Measurements from ENCODE around the gene EPS15. TPM values are rescaled to one million over a fixed set of nuclear protein-coding genes. Genes with fewer than 3 reads are reported as not detected.
"Not testable (repeated sequence)": the region's sequence is repeated elsewhere in the genome, so short reads cannot be mapped to it uniquely, and the experiment has no call there.

The EPS15 gene
- total and polyA plus RNA-seq, 2 donors: 28.9 to 35.3 TPM

- H3K9me3 ChIP-seq (ENCODE audit: control insufficient read depth in 2 of 2, insufficient read depth in 1 of 2, low read length in 1 of 2): no peaks in the 10 kb centered on the region
- no peaks in the 10 kb centered on the region for H3K4me1 ChIP-seq (ENCODE audit: control insufficient read depth in 2 of 2, insufficient read depth in 2 of 2, low read length in 2 of 2)
- DNase-seq (ENCODE audit: low read depth in 6 of 9, low spot score in 9 of 9): no peak
- H3K4me3 ChIP-seq (ENCODE audit: low read length in 2 of 2): no peak overlapping the region
- H3K27me3 ChIP-seq (ENCODE audit: control insufficient read depth in 2 of 2, insufficient read depth in 1 of 2, low read length in 1 of 2): no peaks in the 10 kb centered on the region
- no peak overlapping the region for H3K27ac ChIP-seq (ENCODE audit: low read depth in 1 of 2, low read length in 1 of 2)
- peaks cover 5 to 9% of the 10 kb centered on the region in 2 donors for H3K36me3 ChIP-seq (ENCODE audit: control insufficient read depth in 2 of 2, insufficient read depth in 2 of 2, low read length in 1 of 2)
Measured at GRCh38 chr1:51473331-51474115, 45.5 kb downstream of the EPS15 start.

DNA sequence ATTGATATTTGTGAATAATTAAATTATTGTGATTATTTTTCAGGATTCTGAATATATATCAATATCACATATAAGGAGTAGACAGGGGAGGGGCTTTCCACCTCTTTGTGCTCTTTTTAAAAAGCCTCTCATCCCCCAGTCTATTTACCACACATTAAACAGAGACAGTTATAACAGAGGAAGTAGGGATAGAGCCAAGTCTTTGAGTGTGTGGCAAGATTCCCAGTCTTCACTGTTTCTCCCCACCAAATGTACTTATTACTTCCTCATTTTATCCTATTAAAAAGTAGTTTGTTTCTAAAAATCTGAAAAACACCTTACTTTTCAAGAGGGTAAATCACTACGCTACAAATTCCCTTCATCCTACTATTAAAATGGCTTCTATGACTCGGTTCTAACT, 46.7 kb downstream of the EPS15 start:
- WGBS: 84% methylated on average over 2 of the region's 2 CpGs
- Histone ChIP-seq H3K4me1 (ENCODE audit: control insufficient read depth in 2 of 2, insufficient read depth in 2 of 2, low read length in 2 of 2) (no peaks in the 10 kb centered on the region), H3K4me3 (ENCODE audit: low read length in 2 of 2) (no peak overlapping the region), H3K36me3 (ENCODE audit: control insufficient read depth in 2 of 2, insufficient read depth in 2 of 2, low read length in 1 of 2) (peaks cover 5 to 13% of the 10 kb centered on the region in 2 donors), H3K9me3 (ENCODE audit: control insufficient read depth in 2 of 2, insufficient read depth in 1 of 2, low read length in 1 of 2) (no peaks in the 10 kb centered on the region), H3K27ac (ENCODE audit: low read depth in 1 of 2, low read length in 1 of 2) (no peak overlapping the region), H3K27me3 (ENCODE audit: control insufficient read depth in 2 of 2, insufficient read depth in 1 of 2, low read length in 1 of 2) (no peaks in the 10 kb centered on the region)
- no peak for DNase-seq (ENCODE audit: low read depth in 6 of 9, low spot score in 9 of 9)

GRCh38 chr1:51469518-51469917, 49.5 kb downstream of the EPS15 start:
- Histone ChIP-seq H3K9me3 (ENCODE audit: control insufficient read depth in 2 of 2, insufficient read depth in 1 of 2, low read length in 1 of 2) (no peaks in the 10 kb centered on the region), H3K4me3 (ENCODE audit: low read length in 2 of 2) (no peak overlapping the region), H3K27ac (ENCODE audit: low read depth in 1 of 2, low read length in 1 of 2) (no peak overlapping the region), H3K36me3 (ENCODE audit: control insufficient read depth in 2 of 2, insufficient read depth in 2 of 2, low read length in 1 of 2) (peaks cover 5 to 13% of the 10 kb centered on the region in 2 donors), H3K4me1 (ENCODE audit: control insufficient read depth in 2 of 2, insufficient read depth in 2 of 2, low read length in 2 of 2) (no peaks in the 10 kb centered on the region), H3K27me3 (ENCODE audit: control insufficient read depth in 2 of 2, insufficient read depth in 1 of 2, low read length in 1 of 2) (no peaks in the 10 kb centered on the region)
- no peak for DNase-seq (ENCODE audit: low read depth in 6 of 9, low spot score in 9 of 9)
- WGBS: 97% methylated on average over 3 of the region's 3 CpGs

DNA sequence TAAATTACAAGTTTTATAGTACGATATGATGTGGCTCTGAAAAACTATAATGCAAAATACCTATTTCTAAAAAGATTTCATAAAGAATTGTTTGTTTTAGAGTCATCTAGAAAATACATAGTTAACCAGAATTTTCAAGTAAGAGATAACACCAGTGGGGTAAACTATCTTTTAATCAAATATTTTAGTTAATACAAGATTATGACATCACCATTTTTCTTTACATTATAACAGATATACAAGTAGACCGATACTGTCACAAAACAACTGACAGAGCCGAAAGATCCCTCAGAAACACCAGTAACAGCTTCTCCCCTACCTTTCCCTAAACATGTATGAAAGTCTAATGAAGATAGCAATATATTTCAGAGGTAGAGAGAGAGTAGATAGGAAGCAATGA, 54.2 kb downstream of the EPS15 start:
- WGBS: 97% methylated on average over 3 of the region's 3 CpGs
- no peaks in the 10 kb centered on the region for H3K27me3 ChIP-seq (ENCODE audit: control insufficient read depth in 2 of 2, insufficient read depth in 1 of 2, low read length in 1 of 2)
- DNase-seq (ENCODE audit: low read depth in 6 of 9, low spot score in 9 of 9): no peak
- no peaks in the 10 kb centered on the region for H3K9me3 ChIP-seq (ENCODE audit: control insufficient read depth in 2 of 2, insufficient read depth in 1 of 2, low read length in 1 of 2)
- no peak overlapping the region for H3K27ac ChIP-seq (ENCODE audit: low read depth in 1 of 2, low read length in 1 of 2)
- no peaks in the 10 kb centered on the region for H3K4me1 ChIP-seq (ENCODE audit: control insufficient read depth in 2 of 2, insufficient read depth in 2 of 2, low read length in 2 of 2)
- no peak overlapping the region for H3K4me3 ChIP-seq (ENCODE audit: low read length in 2 of 2)
- peaks cover 0 to 8% of the 10 kb centered on the region in 2 donors for H3K36me3 ChIP-seq (ENCODE audit: control insufficient read depth in 2 of 2, insufficient read depth in 2 of 2, low read length in 1 of 2)

DNA sequence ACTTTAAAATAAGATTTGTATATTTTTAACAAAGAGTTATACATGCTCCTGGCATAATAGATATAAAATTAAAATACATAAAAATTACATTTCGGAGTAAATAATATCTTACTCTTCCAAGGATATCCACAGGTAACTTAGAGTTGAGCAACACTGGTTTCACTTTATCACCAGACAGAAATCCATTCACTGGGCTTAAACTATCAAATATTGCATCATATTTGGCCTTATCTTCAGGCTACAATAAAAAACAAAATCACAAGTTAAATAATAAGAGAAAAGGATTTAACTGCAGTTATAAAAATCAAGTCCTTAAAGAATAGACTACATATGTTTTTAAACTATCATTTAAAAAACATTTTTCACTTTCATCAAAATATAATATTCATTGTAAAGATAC, 55.5 kb downstream of the EPS15 start:
- Histone ChIP-seq H3K36me3 (ENCODE audit: control insufficient read depth in 2 of 2, insufficient read depth in 2 of 2, low read length in 1 of 2) (peaks cover 0 to 8% of the 10 kb centered on the region in 2 donors), H3K4me1 (ENCODE audit: control insufficient read depth in 2 of 2, insufficient read depth in 2 of 2, low read length in 2 of 2) (no peaks in the 10 kb centered on the region), H3K27ac (ENCODE audit: low read depth in 1 of 2, low read length in 1 of 2) (no peak overlapping the region), H3K4me3 (ENCODE audit: low read length in 2 of 2) (no peak overlapping the region), H3K9me3 (ENCODE audit: control insufficient read depth in 2 of 2, insufficient read depth in 1 of 2, low read length in 1 of 2) (no peaks in the 10 kb centered on the region), H3K27me3 (ENCODE audit: control insufficient read depth in 2 of 2, insufficient read depth in 1 of 2, low read length in 1 of 2) (no peaks in the 10 kb centered on the region)
- no peak for DNase-seq (ENCODE audit: low read depth in 6 of 9, low spot score in 9 of 9)
- WGBS: 99% methylated on average over 1 of the region's 1 CpG

DNA sequence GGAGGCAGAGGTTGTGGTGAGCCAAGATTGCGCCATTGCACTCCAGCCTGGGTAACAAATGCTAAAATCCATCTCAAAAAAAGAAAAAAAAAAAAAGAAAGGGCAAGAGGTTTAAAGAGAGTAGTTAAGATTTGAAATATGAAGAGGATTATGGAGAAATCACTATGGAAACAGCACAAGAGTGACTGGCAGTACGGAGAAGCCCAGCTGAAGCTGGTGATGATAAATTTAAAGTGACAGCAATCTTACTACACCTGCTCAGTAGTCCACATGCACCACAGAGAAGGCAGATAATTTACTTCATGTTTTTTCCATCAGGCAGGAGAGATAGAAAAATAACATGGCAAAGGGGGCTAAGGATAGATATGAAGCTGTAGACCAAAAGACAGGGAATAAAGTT, 56.8 kb downstream of the EPS15 start:
- not testable (repeated sequence) for H3K36me3 ChIP-seq (ENCODE audit: control insufficient read depth in 2 of 2, insufficient read depth in 2 of 2, low read length in 1 of 2); H3K4me1 ChIP-seq (ENCODE audit: control insufficient read depth in 2 of 2, insufficient read depth in 2 of 2, low read length in 2 of 2); H3K27ac ChIP-seq (ENCODE audit: low read depth in 1 of 2, low read length in 1 of 2); H3K4me3 ChIP-seq (ENCODE audit: low read length in 2 of 2); H3K9me3 ChIP-seq (ENCODE audit: control insufficient read depth in 2 of 2, insufficient read depth in 1 of 2, low read length in 1 of 2); H3K27me3 ChIP-seq (ENCODE audit: control insufficient read depth in 2 of 2, insufficient read depth in 1 of 2, low read length in 1 of 2); DNase-seq (ENCODE audit: low read depth in 6 of 9, low spot score in 9 of 9)
- WGBS: 96% methylated on average over 2 of the region's 2 CpGs

DNA sequence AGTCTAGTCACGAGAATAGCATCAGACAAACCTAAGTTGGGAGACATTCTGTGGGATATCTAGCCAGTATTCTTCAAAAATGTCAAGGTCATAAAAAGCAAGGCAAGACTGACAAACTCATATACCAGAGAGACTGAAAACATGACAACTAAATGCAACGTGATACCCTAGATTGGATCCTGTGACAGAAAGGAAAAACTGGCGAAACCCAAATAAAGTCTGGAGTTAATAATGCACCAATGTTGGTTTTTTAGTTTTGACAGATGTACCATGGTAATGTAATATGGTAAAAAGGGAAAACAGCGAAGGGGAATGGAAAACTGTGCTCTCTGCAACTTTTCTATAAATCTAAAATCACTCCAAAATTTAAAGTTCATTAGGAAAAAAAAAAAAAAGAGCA, 64.5 kb downstream of the EPS15 start:
- H3K36me3 ChIP-seq (ENCODE audit: control insufficient read depth in 2 of 2, insufficient read depth in 2 of 2, low read length in 1 of 2): peaks cover 3 to 8% of the 10 kb centered on the region in 2 donors
- WGBS: 94% methylated on average over 4 of the region's 4 CpGs
- no peaks in the 10 kb centered on the region for H3K9me3 ChIP-seq (ENCODE audit: control insufficient read depth in 2 of 2, insufficient read depth in 1 of 2, low read length in 1 of 2)
- no peak for DNase-seq (ENCODE audit: low read depth in 6 of 9, low spot score in 9 of 9)
- no peak overlapping the region for H3K27ac ChIP-seq (ENCODE audit: low read depth in 1 of 2, low read length in 1 of 2)
- H3K4me3 ChIP-seq (ENCODE audit: low read length in 2 of 2): no peak overlapping the region
- H3K27me3 ChIP-seq (ENCODE audit: control insufficient read depth in 2 of 2, insufficient read depth in 1 of 2, low read length in 1 of 2): no peaks in the 10 kb centered on the region
- H3K4me1 ChIP-seq (ENCODE audit: control insufficient read depth in 2 of 2, insufficient read depth in 2 of 2, low read length in 2 of 2): no peaks in the 10 kb centered on the region

DNA sequence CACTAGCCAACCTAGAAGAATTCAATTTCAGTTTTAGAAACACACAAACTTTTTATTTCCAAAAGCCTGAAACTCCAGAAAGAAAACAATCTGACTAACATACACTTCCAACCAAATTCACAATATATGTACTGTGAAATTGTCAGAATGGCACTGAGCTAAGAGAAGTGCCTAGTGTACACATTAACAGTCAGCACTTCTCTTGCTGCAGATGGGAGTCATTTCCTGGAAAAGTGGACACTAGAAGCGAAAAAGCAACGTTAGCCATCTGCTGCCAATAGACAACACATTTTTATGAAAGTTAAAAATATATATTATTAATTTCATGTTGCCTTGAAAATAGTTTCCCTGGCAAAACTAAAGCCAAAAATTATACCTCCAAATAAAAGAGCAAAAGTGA, 66.1 kb downstream of the EPS15 start:
- H3K27ac ChIP-seq (ENCODE audit: low read depth in 1 of 2, low read length in 1 of 2): no peak overlapping the region
- no peaks in the 10 kb centered on the region for H3K27me3 ChIP-seq (ENCODE audit: control insufficient read depth in 2 of 2, insufficient read depth in 1 of 2, low read length in 1 of 2)
- H3K4me1 ChIP-seq (ENCODE audit: control insufficient read depth in 2 of 2, insufficient read depth in 2 of 2, low read length in 2 of 2): no peaks in the 10 kb centered on the region
- H3K4me3 ChIP-seq (ENCODE audit: low read length in 2 of 2): no peak overlapping the region
- H3K9me3 ChIP-seq (ENCODE audit: control insufficient read depth in 2 of 2, insufficient read depth in 1 of 2, low read length in 1 of 2): no peaks in the 10 kb centered on the region
- H3K36me3 ChIP-seq (ENCODE audit: control insufficient read depth in 2 of 2, insufficient read depth in 2 of 2, low read length in 1 of 2): peaks cover 0 to 8% of the 10 kb centered on the region in 2 donors
- 90% methylated on average over 2 of the region's 2 CpGs for WGBS
- DNase-seq (ENCODE audit: low read depth in 6 of 9, low spot score in 9 of 9): no peak

- not testable (repeated sequence) for DNase-seq (ENCODE audit: low read depth in 6 of 9, low spot score in 9 of 9); H3K9me3 ChIP-seq (ENCODE audit: control insufficient read depth in 2 of 2, insufficient read depth in 1 of 2, low read length in 1 of 2); H3K4me3 ChIP-seq (ENCODE audit: low read length in 2 of 2); H3K27me3 ChIP-seq (ENCODE audit: control insufficient read depth in 2 of 2, insufficient read depth in 1 of 2, low read length in 1 of 2); H3K4me1 ChIP-seq (ENCODE audit: control insufficient read depth in 2 of 2, insufficient read depth in 2 of 2, low read length in 2 of 2); H3K27ac ChIP-seq (ENCODE audit: low read depth in 1 of 2, low read length in 1 of 2)
- H3K36me3 ChIP-seq (ENCODE audit: control insufficient read depth in 2 of 2, insufficient read depth in 2 of 2, low read length in 1 of 2): peaks cover 8 to 20% of the 10 kb centered on the region in 2 donors
- WGBS: 100% methylated on average over 1 of the region's 1 CpG
Measured at GRCh38 chr1:51448844-51449454, 70.1 kb downstream of the EPS15 start.

Measured in thymus (tissue), 11 donors.